Dedifferentiated amniotic fluid mesenchymal stem cell (primary cell): Measurements from ENCODE around the gene MYO1G.

Experiments
- DNase-seq: peaks from one replicate; pipeline ENCODE4 v3.0.0-alpha.2; 2016; ENCODE audit errors: extremely low spot score

The MYO1G gene

GRCh38 chr7:44967571-44968446 lies 11.0 kb downstream of the MYO1G start:
- DNase-seq, result no peak

GRCh38 chr7:44966731-44967538 lies 11.9 kb downstream of the MYO1G start:
- DNase-seq, result no peak

GRCh38 chr7:44965937-44966730 lies 12.7 kb downstream of the MYO1G start:
- no peak for DNase-seq

GRCh38 chr7:44965441-44965903 lies 13.3 kb downstream of the MYO1G start:
- DNase-seq, result no peak

- DNase-seq, result no peak
These were observed 13.9 kb downstream of the MYO1G start for GRCh38 chr7:44964831-44965440.

GRCh38 chr7:44964384-44964830 lies 14.4 kb downstream of the MYO1G start:
- no peak for DNase-seq

GRCh38 chr7:44963364-44964290 lies 15.2 kb downstream of the MYO1G start:
- DNase-seq, result no peak

- DNase-seq, result no peak
These were observed 16.1 kb downstream of the MYO1G start for GRCh38 chr7:44962483-44963251.

- DNase-seq, result no peak
These were observed 16.9 kb downstream of the MYO1G start for GRCh38 chr7:44961844-44962482.

- DNase-seq, result no peak
These were observed 18.7 kb downstream of the MYO1G start for GRCh38 chr7:44960011-44960580.

GRCh38 chr7:44959433-44959951 lies 19.3 kb downstream of the MYO1G start:
- no peak for DNase-seq

GRCh38 chr7:44958645-44959344 lies 20.0 kb downstream of the MYO1G start:
- DNase-seq, result no peak

- no peak for DNase-seq
These were observed 22.6 kb downstream of the MYO1G start for GRCh38 chr7:44956157-44956766.

- no peak for DNase-seq
These were observed 23.1 kb downstream of the MYO1G start for GRCh38 chr7:44955733-44956132.

- no peak for DNase-seq
These were observed 25.7 kb downstream of the MYO1G start for GRCh38 chr7:44953156-44953555.

- DNase-seq, result no peak
These were observed 29.5 kb downstream of the MYO1G start for GRCh38 chr7:44949303-44949702.

- DNase-seq, result no peak
These were observed 33.3 kb downstream of the MYO1G start for GRCh38 chr7:44945479-44945878.
